Left colon (tissue), 2 donors: ENCODE results near the gene CEMIP2. TPM values are rescaled to one million over a fixed set of nuclear protein-coding genes. Genes with fewer than 3 reads are reported as not detected.

Source experiments
- ATAC-seq: fragments of 200-7000 bp; cut with Tn5 transposase; one replicate; pipeline ENCODE4 v1.9.1; 2020; ENCODE audit warnings: mild to moderate bottlenecking, moderate library complexity
- DNase-seq, 2 donors: peaks; one replicate each; pipeline ENCODE4 v3.0.0-alpha.2; 2020
- intact Hi-C, 2 donors: fragments of 100-400 bp; cut with DNase I in 1 of 2; cut with micrococcal nuclease in 1 of 2; formaldehyde crosslinking; loops; one replicate each; pipeline versions ENCODE4 v1.11.2 to v1.14.0; 2022; cut with DNase I, micrococcal nuclease
- total RNA-seq, 2 donors: library from RNA; stranded (reverse); fragmentation: NEBNext Ultra II Directional; extraction: Animal tissue kit (Norgen Biotek cat#: 25700); gene quantifications; one replicate each; pipeline ENCODE4 v1.2.1, GENCODE V29; 2021
- donor health status: DM: no; HTN: no; CAD: no.
- donor health status: DM: yes; HTN: yes; CAD: no.

Gene CEMIP2
- total RNA-seq, 2 donors from 2014 or later: 97.7 to 106 TPM

DNA sequence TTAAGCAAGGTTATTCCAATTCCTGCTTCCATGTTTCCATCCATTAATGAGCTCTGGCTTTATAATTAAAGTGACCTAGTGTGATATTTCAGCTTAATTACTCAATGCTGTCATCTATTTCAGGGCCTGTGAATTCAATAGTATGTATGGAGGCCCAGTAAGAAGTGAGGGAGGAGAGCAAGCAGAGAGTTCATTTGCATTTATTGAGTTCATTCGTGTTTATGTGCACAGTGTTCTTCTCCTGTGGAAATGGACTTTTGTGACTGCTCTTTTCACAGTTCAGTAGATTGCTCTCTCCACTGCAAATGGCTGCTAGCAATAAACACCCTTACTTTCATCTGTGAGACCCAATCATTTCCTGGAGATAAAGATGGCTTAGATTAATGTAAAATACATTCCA is 130.9 kb downstream of the CEMIP2 start:
- intact Hi-C loops: no loop called here
- peak; percentile 61 for ATAC-seq
- DNase-seq: no peak

DNA sequence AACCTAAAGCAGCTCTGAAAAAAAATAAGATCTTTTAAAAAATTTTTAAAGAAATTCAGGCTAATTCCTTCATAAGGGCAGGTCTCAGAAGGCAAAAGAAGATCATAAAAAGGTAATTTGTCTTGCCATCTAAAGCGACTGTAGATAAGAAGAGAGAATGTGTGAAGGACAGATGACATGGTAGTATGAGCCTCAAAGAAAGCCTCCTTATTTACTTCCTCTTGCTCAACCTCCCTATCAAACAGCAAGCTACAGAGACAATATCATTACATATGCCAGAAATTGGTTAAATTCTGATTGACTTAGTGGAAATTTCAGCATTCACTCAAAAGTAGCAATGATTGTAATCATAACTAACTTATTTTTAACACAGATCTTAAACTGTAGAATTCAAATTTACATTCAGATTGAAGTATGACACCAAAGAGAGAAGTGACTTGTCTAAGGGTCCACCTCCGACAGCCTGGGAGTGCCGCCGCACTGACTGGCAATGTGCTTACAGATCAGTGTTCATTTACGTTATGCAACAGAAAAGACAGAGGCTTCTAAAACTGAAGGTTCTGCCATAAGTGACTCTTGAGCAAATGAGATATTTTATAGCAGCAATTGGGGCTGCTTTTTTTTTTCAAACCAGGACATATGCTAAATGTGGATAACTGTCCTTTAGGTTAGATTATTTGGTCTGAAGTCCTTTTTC is 132.0 kb downstream of the CEMIP2 start:
- DNase-seq: no peak
- intact Hi-C loops: no loop called here
- ATAC-seq: no peak

DNA sequence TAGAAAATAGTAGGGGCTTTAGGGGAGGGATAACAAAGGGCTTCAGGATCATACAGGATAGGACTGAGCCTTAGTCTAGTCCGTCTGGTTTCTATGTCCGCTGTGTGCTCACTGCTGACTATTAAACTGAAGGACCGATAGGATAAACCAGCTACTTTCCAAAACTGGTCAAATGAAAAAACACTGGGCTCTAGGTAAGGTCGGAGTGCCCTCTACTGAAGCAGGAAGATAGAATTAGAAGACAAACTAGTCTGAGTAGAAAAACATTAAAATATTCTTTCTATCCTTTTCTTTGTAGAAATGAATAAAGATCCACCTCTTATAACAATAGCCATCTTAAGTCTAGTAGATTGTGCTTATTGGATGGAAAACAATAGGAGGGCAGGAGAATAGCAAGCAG is 133.6 kb downstream of the CEMIP2 start:
- intact Hi-C loops: no loop called here
- DNase-seq (no peak), ATAC-seq (no peak)

Other genes with a start within 250 kb of the CEMIP2 start
- gene ABHD17B, start 142.7 kb upstream of the CEMIP2 start, total RNA-seq: 10 to 100 TPM; 28.1 to 33.2 TPM
- 10 to 100 TPM; 13.5 to 16.9 TPM for gene C9orf85, start 143.1 kb upstream of the CEMIP2 start, total RNA-seq